ENCODE measurements around the gene CYP19A1.
"Not testable (repeated sequence)": the region's sequence is repeated elsewhere in the genome, so short reads cannot be mapped to it uniquely, and the experiment has no call there.

Gene CYP19A1

DNA sequence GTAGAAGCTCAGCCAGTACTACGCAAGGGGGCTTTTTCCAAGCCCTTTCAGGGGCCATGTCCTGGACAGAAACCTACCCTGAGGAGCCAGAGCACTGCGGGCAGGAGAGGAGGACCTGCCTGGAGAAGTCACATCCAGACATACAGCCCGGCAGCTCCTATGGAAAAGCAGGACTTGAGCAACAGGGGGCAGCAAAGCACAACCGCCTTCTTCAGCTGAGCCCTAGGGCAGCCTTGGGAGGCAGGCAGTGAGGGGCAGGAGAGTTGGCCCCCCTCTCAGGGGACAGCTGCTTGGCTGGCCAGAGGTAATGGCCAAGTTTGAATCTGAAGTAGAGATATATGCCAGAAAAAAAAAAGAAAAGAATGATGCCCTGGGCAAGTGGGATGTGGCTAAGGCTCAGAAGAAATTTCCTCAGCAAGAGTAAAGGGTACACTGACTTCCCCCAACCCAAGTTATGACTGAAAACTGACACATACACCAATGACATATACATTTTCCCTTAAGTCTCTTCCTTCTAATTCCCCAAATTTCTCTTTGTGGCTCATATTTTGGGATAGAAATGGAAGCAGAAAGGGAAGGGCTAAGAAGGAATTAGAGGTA is 56.9 kb downstream of the CYP19A1 start:
- no peaks in the 10 kb centered on the region for H3K4me1 Mint-ChIP-seq (ENCODE audit: low read depth)
- no peaks in the 10 kb centered on the region for H3K36me3 Mint-ChIP-seq (ENCODE audit: low read depth)
- H3K27ac Mint-ChIP-seq = no peak overlapping the region
- H3K27me3 Mint-ChIP-seq = peaks cover 22% of the 10 kb centered on the region
- DNase-seq = no peak
- H3K4me3 Mint-ChIP-seq = no peak overlapping the region
- no peaks in the 10 kb centered on the region for H3K9me3 Mint-ChIP-seq

GRCh38 chr15:51280838-51281237 is 57.6 kb downstream of the CYP19A1 start:
- Mint-ChIP-seq H3K27ac (no peak overlapping the region), H3K9me3 (no peaks in the 10 kb centered on the region), H3K27me3 (peaks cover 22% of the 10 kb centered on the region), H3K4me1 (ENCODE audit: low read depth) (no peaks in the 10 kb centered on the region), H3K36me3 (ENCODE audit: low read depth) (no peaks in the 10 kb centered on the region), H3K4me3 (no peak overlapping the region)
- DNase-seq = no peak

DNA sequence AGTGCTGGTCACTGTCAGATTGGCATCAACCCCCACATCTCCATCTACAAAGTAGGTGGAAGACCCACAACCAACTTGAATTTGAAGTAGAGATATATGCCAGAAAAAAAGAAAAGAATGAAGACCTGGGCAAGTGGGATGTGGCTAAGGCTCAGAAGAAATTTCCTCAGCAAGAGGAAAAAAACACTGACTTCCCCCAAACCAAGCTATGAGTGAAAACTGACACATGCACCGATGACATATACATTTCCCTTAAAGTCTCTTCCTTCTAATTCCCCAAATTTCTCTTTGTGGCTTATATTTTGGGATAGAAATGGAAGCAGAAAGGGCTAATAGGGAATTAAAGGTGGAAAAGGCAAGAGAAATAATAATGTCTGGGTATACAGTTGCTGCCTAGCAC is 59.0 kb downstream of the CYP19A1 start:
- Mint-ChIP-seq H3K4me1 (ENCODE audit: low read depth) (no peaks in the 10 kb centered on the region), H3K27ac (no peak overlapping the region), H3K36me3 (ENCODE audit: low read depth) (no peaks in the 10 kb centered on the region), H3K9me3 (no peaks in the 10 kb centered on the region), H3K27me3 (peaks cover 24% of the 10 kb centered on the region), H3K4me3 (no peak overlapping the region)
- DNase-seq = no peak

DNA sequence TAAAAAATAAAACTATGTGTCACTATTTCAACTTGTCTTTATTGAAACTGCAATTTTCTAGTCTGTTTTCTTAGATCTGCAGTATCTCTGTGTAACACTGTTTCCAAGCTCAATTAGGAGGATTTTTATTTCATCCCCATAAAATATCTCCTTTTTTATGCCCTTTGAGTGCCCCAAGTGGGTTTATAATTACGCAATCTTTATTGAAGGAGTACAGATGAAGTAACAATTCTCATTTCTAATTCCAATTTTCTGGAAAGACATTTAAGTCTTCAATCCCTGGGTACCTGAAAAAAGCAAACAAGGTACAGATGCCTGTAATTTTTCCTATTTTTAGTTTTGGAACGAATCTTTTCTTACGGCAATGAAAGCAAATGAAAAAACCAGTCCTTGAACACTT is 61.3 kb downstream of the CYP19A1 start:
- H3K36me3 Mint-ChIP-seq (ENCODE audit: low read depth) = no peaks in the 10 kb centered on the region
- peaks cover 34% of the 10 kb centered on the region for H3K27me3 Mint-ChIP-seq

GRCh38 chr15:51274956-51275355 is 63.4 kb downstream of the CYP19A1 start:
- Mint-ChIP-seq H3K4me3 (no peak overlapping the region), H3K27me3 (peaks cover 29% of the 10 kb centered on the region), H3K4me1 (ENCODE audit: low read depth) (no peaks in the 10 kb centered on the region), H3K36me3 (ENCODE audit: low read depth) (no peaks in the 10 kb centered on the region), H3K27ac (no peak overlapping the region), H3K9me3 (no peaks in the 10 kb centered on the region)
- no peak for DNase-seq

More for the DNA sequence above, 61.3 kb downstream of the CYP19A1 start:
- no peak for DNase-seq
- H3K4me3 Mint-ChIP-seq = no peak overlapping the region
- no peaks in the 10 kb centered on the region for H3K9me3 Mint-ChIP-seq
- H3K4me1 Mint-ChIP-seq (ENCODE audit: low read depth) = no peaks in the 10 kb centered on the region
- H3K27ac Mint-ChIP-seq = no peak overlapping the region

- H3K9me3 Mint-ChIP-seq = no peaks in the 10 kb centered on the region
- no peak for DNase-seq
- no peak overlapping the region for H3K4me3 Mint-ChIP-seq
- H3K4me1 Mint-ChIP-seq (ENCODE audit: low read depth) = peaks cover 4% of the 10 kb centered on the region
- no peak overlapping the region for H3K27ac Mint-ChIP-seq
- no peaks in the 10 kb centered on the region for H3K36me3 Mint-ChIP-seq (ENCODE audit: low read depth)
- peaks cover 39% of the 10 kb centered on the region for H3K27me3 Mint-ChIP-seq
Measured at GRCh38 chr15:51270706-51271105, 67.7 kb downstream of the CYP19A1 start.

DNA sequence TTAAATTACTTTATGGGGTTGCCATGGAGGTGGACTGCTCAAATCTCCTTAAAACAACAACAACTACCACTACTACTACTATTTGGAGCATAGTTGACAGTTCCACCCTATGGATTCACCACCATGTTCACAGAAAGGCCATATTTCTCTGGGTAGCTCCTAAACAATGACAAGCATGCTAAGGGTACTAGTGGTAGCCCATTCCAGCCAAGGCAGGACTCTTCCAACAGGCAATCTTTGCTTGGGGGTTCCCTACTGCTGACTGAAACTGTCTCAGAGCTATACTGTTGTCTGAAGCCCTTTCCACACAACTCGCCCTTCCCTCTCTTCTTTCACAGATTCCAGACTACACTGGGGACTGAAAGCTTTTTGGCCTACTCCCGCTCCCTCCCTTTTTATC is 68.9 kb downstream of the CYP19A1 start:
- peaks cover 4% of the 10 kb centered on the region for H3K4me1 Mint-ChIP-seq (ENCODE audit: low read depth)
- H3K36me3 Mint-ChIP-seq (ENCODE audit: low read depth) = no peaks in the 10 kb centered on the region
- no peak overlapping the region for H3K27ac Mint-ChIP-seq
- DNase-seq = no peak
- H3K27me3 Mint-ChIP-seq = peaks cover 42% of the 10 kb centered on the region
- no peaks in the 10 kb centered on the region for H3K9me3 Mint-ChIP-seq
- no peak overlapping the region for H3K4me3 Mint-ChIP-seq

DNA sequence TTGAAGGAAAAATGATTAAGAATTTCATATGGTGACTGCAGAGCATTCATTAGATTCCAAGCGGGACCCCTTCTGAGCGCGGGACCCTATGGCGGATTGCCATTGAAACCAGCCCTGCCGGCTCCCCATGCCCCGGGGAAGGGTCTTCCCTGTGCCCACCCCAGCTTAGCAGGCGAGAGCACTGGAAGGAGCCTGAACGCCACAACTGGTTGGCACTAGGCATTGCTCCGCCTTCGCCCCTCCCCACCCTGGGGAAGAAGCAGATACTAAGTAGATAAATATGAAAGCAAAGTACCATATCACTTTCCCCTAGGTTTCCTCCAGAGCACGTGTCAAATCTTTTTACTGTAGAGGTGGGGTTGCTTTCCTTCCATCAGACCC is 70.7 kb downstream of the CYP19A1 start:
- H3K4me3 Mint-ChIP-seq = no peak overlapping the region
- H3K9me3 Mint-ChIP-seq = no peaks in the 10 kb centered on the region
- no peak overlapping the region for H3K27ac Mint-ChIP-seq
- peaks cover 31% of the 10 kb centered on the region for H3K27me3 Mint-ChIP-seq
- H3K4me1 Mint-ChIP-seq (ENCODE audit: low read depth) = peaks cover 4% of the 10 kb centered on the region
- DNase-seq = no peak
- no peaks in the 10 kb centered on the region for H3K36me3 Mint-ChIP-seq (ENCODE audit: low read depth)

GRCh38 chr15:51267051-51267702 is 71.2 kb downstream of the CYP19A1 start:
- Mint-ChIP-seq H3K9me3 (no peaks in the 10 kb centered on the region), H3K27me3 (peaks cover 31% of the 10 kb centered on the region), H3K4me1 (ENCODE audit: low read depth) (peaks cover 4% of the 10 kb centered on the region), H3K4me3 (no peak overlapping the region), H3K27ac (no peak overlapping the region), H3K36me3 (ENCODE audit: low read depth) (no peaks in the 10 kb centered on the region)
- no peak for DNase-seq

- no peak overlapping the region for H3K4me3 Mint-ChIP-seq
Measured at GRCh38 chr15:51266656-51267050, 71.7 kb downstream of the CYP19A1 start.

DNA sequence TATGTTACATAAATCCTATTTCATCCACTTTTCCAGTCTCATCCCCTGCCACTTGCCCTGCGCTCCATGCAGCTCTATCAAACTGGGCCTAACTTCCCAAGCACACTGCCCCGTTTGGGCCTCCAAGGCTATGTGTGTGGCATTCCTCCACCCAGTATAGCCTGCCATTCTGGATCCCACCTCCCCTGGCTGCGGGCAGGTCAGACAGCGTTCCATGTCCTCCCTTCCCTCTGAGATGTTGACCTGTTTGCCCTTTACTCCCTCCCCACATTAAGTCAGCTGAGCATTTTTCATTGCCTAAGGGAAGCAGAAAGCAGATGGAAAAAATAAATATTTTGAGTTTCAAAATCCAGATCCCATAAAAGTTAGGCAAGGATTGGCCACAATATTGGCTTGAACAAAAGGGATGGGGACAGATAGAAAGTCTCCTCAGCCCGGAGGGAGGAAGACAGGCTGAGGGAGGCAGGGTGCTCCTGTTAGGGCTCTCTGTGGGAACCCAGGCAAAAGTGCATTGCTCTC is 73.3 kb downstream of the CYP19A1 start:
- H3K36me3 Mint-ChIP-seq (ENCODE audit: low read depth) = no peaks in the 10 kb centered on the region
- H3K4me3 Mint-ChIP-seq = no peak overlapping the region
- H3K9me3 Mint-ChIP-seq = no peaks in the 10 kb centered on the region
- no peak overlapping the region for H3K27ac Mint-ChIP-seq
- peaks cover 4% of the 10 kb centered on the region for H3K4me1 Mint-ChIP-seq (ENCODE audit: low read depth)
- peaks cover 36% of the 10 kb centered on the region for H3K27me3 Mint-ChIP-seq
- no peak for DNase-seq

More at GRCh38 chr15:51266656-51267050, 71.7 kb downstream of the CYP19A1 start:
- Mint-ChIP-seq H3K27ac (no peak overlapping the region), H3K4me1 (ENCODE audit: low read depth) (peaks cover 4% of the 10 kb centered on the region), H3K36me3 (ENCODE audit: low read depth) (no peaks in the 10 kb centered on the region), H3K27me3 (peaks cover 34% of the 10 kb centered on the region), H3K9me3 (no peaks in the 10 kb centered on the region)
- DNase-seq = no peak

DNA sequence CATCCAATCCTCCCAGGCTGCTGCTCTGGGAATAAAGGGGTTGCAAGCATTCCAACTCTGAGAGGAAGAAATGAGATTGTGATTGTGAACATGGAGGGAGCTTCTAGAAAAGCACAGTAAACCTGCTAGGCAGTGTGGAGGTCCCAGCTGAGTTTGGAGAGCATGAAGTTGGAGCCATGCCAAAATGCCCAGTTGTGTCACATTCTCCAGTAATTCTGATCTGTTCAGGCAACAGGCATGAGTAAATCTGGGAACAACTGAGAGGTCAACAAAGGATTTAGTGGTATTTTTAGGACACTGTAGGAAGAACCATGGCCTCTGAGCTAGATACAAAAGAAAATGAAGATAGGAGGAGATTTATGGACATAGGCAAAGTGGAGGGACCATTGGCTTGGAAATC is 74.7 kb downstream of the CYP19A1 start:
- no peaks in the 10 kb centered on the region for H3K9me3 Mint-ChIP-seq
- H3K27me3 Mint-ChIP-seq = peaks cover 36% of the 10 kb centered on the region
- no peak overlapping the region for H3K4me3 Mint-ChIP-seq
- H3K36me3 Mint-ChIP-seq (ENCODE audit: low read depth) = no peaks in the 10 kb centered on the region
- H3K27ac Mint-ChIP-seq = no peak overlapping the region
- DNase-seq = no peak
- H3K4me1 Mint-ChIP-seq (ENCODE audit: low read depth) = peaks cover 4% of the 10 kb centered on the region

GRCh38 chr15:51263116-51263515 is 75.3 kb downstream of the CYP19A1 start:
- Mint-ChIP-seq H3K27me3 (peaks cover 35% of the 10 kb centered on the region), H3K4me3 (no peak overlapping the region), H3K4me1 (ENCODE audit: low read depth) (peaks cover 3% of the 10 kb centered on the region)

GRCh38 chr15:51262463-51262862 is 75.9 kb downstream of the CYP19A1 start:
- no peak overlapping the region for H3K27ac Mint-ChIP-seq
- peaks cover 2% of the 10 kb centered on the region for H3K4me1 Mint-ChIP-seq (ENCODE audit: low read depth)
- peaks cover 29% of the 10 kb centered on the region for H3K27me3 Mint-ChIP-seq
- H3K4me3 Mint-ChIP-seq = no peak overlapping the region
- no peaks in the 10 kb centered on the region for H3K36me3 Mint-ChIP-seq (ENCODE audit: low read depth)
- no peak for DNase-seq
- H3K9me3 Mint-ChIP-seq = no peaks in the 10 kb centered on the region

More at GRCh38 chr15:51263116-51263515, 75.3 kb downstream of the CYP19A1 start:
- no peak for DNase-seq
- H3K27ac Mint-ChIP-seq = no peak overlapping the region
- no peaks in the 10 kb centered on the region for H3K36me3 Mint-ChIP-seq (ENCODE audit: low read depth)
- H3K9me3 Mint-ChIP-seq = no peaks in the 10 kb centered on the region

GRCh38 chr15:51261113-51261512 is 77.3 kb downstream of the CYP19A1 start:
- DNase-seq; H3K4me3 Mint-ChIP-seq; H3K4me1 Mint-ChIP-seq (ENCODE audit: low read depth); H3K27ac Mint-ChIP-seq; H3K9me3 Mint-ChIP-seq; H3K36me3 Mint-ChIP-seq (ENCODE audit: low read depth): not testable (repeated sequence)
- H3K27me3 Mint-ChIP-seq = peaks cover 19% of the 10 kb centered on the region
